Hypothalamus (tissue), 51 donors: Measurements from ENCODE around the gene TRPM5.

Source experiments
- DNase-seq, 51 donors: peaks; one replicate each; lab custom pipeline; 2025; lab: John Stamatoyannopoulos, UW

Gene TRPM5

GRCh38 chr11:2470495-2470894 is 26.2 kb upstream of the TRPM5 start:
- DNase-seq: no peak

DNA sequence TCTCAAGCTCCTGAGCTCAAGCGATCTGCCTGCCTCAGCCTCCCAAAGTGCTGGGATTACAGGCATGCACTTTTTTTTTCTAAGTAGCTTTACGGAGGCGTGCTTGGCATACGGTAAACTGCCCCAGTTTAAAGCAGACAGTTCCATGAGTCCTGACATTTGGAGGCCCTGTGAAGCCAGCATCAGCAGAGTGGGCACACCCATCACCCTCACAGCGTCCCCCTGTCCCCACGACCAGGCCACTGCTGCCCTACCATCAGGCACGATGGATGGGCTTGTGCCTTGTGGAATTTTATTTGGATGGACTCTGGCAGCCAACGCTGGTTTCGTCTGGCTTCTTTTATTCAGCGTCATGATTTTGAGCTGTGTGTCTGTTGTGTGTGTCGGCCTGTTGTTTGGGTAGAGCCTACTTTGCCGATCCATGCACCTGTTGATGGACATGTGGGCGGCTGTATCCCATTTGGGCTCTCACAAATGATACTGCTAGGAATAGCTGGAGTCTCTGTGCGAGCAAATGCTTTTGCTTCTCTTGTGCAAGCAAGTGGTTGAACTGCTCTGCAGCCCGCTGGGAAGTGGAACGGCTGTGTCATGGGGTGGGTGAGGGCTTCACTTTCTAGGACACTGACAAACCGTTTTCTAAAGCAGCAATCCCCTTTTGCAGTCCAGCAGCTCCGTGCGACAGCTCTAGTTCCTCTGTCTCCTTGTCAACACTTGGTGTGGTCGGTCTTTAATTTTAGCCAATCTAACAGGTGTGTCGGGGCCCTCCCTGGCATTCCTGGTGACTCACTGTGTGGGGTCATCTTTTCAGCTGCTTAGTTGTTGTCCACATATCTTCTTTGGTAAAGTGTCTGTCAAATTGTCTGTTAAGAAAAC is 24.3 kb upstream of the TRPM5 start:
- DNase-seq: no peak

GRCh38 chr11:2467695-2468055 is 23.4 kb upstream of the TRPM5 start:
- no peak for DNase-seq

DNA sequence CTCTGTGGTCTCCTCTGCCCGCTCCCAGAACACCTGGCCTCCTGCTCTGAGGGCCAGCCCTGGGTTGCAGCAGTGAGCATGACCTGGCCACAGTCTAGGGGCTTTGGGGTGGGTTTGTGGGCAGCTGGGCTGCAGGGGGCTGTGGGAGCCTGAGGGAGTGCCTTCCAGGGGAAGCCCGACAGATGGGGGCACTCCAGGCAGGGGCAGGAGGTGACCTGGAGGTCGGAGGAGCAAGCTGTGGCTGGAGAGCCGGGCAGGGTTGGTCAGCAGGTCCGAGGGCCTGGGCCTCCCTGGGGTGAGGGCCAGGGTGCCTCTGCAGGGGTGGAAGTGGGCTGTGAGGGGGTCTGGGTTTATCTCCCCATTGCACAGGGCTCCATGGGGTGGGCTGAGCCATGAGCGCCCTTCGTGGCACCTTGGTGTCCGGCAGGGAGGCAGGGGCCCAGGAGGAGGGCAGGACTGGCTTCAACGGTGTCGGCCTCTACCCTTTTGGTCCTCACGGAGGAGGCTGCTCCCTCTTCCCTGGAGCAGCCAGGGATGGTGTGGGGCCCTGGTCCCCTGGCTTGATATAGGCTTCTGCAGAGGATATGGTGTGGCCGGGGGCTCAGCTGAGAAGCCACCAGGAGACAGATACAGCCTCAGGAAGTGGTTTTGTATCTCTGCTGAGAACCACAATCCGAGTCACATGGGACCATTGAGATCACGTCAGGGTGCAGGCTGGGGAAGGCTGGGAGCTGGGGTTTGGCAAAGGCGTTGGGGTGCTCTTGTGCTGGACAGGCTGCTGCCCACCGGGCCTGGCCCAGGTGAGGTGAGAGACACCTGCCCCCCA is 22.8 kb upstream of the TRPM5 start:
- DNase-seq: peak in 1 of 51 donors; percentile 2

DNA sequence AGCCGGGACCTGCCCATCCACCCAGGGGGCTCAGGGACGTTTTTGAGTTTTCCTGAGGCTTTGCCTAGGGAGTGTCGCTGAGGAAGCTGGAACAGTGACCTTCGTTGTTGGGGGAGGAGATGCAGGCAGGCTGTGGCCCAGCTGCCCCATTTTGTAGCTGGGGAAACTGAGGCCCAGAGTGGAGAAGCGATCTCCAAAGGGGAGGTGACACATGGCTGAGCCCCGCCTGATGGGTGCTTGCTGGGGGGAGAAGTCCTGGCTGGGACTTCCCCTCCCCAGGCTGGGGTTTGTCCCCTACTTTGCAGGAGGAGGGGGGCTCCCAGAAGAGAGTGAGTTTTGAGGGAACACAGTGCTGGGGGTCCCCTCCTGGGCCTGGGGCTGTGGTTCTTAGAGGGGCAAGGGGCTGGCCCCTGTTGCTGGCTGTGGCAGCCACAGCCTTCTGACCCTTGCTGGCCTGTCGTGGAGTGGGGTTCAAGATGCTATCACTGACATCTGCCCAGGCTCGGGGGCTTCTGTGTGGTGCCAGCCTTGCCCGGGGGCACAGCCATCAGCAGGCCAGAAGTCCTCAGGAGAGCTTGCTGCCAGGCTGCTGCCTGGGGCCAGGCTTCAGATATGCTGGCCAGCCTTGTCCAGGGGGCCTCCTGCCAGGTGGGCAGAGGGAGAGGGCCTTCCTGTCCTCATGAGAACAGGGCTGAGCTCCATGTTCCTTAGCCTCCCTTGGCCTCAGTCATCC is 21.9 kb upstream of the TRPM5 start:
- DNase-seq: no peak

GRCh38 chr11:2465202-2466068 is 21.1 kb upstream of the TRPM5 start:
- no peak for DNase-seq

GRCh38 chr11:2464451-2465165 is 20.3 kb upstream of the TRPM5 start:
- DNase-seq: no peak

- no peak for DNase-seq
Measured at GRCh38 chr11:2463766-2464277, 19.5 kb upstream of the TRPM5 start.

DNA sequence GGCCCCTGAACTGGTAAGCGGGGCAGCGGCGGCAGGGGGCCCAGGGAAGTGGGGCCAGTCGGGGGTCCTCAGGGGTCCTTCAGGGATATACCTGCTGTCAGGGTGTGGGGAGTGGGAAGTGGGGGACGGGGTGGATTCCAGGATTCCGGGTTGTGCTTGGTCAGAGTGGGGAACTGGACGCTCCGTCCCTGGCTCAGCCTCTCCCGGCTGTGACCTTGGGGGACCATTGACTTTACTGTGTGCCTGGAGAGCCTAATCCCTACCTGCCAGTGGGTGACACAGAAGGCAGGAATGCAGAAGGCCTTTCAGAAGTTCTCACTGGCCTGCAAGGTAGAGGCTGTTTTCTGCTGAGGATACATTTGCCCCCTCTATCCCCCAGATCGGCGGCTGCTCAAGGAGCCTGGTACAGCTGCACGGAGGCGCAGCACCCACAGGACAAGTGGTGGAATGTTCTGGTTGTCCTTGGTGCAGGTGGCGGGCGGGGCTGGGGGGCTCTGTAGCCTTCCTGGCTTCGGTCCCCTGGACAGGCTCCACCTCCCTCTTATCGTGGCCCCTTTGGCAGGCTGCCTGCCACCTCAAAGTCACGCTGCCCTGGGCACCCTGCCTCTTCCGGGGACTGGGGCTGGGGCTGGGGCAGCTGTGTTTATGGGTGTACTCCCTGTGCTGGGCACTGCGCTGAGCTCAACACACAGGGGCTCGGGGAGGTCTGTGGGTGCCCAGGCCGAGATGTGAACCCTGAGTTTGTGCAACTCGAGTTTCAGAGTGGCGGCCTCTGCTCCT is 18.9 kb upstream of the TRPM5 start:
- DNase-seq: no peak

GRCh38 chr11:2462543-2462985 is 18.2 kb upstream of the TRPM5 start:
- no peak for DNase-seq

DNA sequence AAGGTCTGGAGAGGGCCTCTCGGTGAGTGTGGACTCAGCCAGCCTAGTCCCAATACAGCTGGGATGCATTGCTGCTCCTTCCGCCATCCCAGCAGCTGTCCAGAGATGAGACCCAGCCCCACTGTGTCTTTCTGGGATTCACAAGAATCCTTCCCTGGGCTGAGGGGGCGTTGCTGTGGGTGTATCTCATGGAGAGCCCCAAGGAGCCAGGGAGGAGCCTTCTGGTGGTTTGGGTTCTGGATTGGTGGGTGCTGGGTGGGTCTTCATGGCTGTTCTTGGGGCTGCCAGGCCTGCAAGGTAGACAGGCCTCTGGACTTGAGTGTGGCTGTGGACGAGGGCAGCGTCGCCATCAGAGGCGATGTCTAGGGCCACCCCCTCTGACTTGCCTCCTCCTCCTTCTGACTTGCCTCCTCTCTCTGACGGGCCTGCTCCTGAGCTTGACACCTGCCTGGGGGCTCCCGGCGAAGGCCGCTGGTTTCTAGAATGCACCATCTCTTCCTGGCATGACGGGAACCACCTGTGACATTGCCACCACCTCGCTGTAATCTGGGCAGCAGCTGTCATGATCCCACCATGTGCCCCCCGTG is 17.7 kb upstream of the TRPM5 start:
- DNase-seq: no peak

DNA sequence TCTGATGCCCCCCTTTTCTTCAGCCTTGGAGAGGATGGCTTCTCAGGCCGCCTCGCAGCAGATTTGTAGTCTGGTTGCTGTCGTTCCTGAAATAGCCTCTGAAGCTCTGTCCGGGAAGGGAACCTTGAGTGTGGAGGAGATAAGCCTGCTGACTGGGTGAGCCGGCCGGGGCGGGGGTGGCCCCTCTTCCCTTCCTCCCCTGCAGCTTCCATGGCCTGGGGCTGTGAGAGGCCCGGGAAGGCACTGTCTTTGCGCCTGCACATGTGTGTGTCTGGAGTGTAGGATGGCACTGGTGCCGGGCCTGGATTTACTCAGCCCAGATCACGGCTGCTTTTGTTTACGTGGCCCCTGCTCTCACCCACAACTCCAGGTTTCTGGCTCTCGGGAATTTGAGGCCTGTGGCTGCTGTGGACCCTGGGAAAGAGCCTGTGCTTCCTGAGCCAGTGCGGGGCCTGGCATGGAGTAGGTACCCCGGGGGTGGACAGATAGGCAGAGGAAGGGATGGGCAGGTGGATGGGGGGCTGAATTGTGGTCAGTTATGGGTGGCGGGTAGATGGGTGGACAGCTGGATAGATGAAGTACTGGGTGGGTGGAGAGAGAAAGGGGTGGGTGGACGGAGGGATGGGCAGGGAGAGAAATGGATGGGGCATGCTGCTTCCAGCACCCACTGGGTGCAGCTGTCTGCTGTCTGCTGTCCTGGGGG is 17.1 kb upstream of the TRPM5 start:
- no peak for DNase-seq

- DNase-seq: no peak
Measured at GRCh38 chr11:2460540-2461252, 16.4 kb upstream of the TRPM5 start.

GRCh38 chr11:2459796-2460531 is 15.7 kb upstream of the TRPM5 start:
- DNase-seq: no peak

DNA sequence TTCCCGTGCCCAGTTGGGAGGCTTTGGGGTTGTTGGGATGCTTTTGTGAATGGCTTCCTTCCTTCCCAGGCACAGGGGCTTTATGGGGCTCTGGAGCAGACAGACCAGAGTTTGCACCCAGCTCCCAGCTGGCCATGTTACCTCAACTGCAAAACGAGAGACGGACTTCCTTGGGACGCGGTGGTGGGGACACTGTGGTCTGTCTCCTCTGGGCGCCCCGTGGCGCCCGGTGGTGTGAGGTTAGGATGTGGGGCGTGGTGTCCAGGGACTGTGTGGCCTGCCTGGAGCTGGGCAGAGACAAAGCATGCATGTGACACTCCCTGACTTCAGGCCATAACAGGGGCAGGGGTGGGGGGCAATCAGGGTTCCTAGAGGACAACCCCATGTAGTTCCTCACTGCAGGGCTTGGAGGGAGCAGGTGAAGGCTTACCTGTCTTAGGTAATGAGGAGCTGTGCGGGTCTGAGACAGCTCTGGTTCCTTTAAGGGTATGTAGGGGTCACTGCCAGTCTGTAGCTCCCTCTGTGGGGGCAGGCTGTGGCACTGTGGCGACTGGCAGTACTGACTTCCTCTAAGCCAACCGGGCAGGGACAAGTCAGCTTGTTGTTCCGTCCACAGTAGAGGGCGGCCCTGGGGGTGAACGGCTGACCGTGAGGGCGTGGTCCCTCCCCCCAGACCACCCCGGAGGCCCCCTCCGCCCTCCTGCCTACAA is 14.9 kb upstream of the TRPM5 start:
- DNase-seq: no peak
